Right lobe of liver (tissue), 6 donors: ENCODE data around the gene AP2M1. TPM values are rescaled to one million over a fixed set of nuclear protein-coding genes. Genes with fewer than 3 reads are reported as not detected.

Experiments
- ATAC-seq, 4 donors: fragments of 200-7000 bp; cut with Tn5 transposase; one replicate each; pipeline ENCODE4 v1.9.1; 2020; ENCODE audit warnings: mild to moderate bottlenecking in 4 of 4, moderate library complexity in 4 of 4
- DNase-seq, 3 donors: peaks; one replicate each; pipeline ENCODE4 v3.0.0-alpha.2; 2020
- H3K27ac ChIP-seq, 3 donors: fragments of 200-600 bp; one replicate each; pipeline ENCODE4 v1.8.0; 2022
- H3K27me3 ChIP-seq, 2 donors: fragments of 200-600 bp; one replicate each; pipeline ENCODE4 v1.8.0; 2022
- H3K36me3 ChIP-seq, 4 donors: fragments of 200-600 bp; sonication (generic) in 1 of 4; one replicate each; pipeline versions ENCODE4 v1.5.1 to v1.8.0; 2017 to 2022; ENCODE audit warnings: control low read depth in 1 of 4
- H3K4me1 ChIP-seq, 4 donors: fragments of 200-600 bp; sonication (generic) in 1 of 4; one replicate each; pipeline versions ENCODE4 v1.5.1 to v1.8.0; 2017 to 2022; ENCODE audit warnings: control low read depth in 1 of 4
- H3K4me3 ChIP-seq, 3 donors: fragments of 200-600 bp; one replicate each; pipeline ENCODE4 v1.8.0; 2022
- H3K9me3 ChIP-seq, 4 donors: fragments of 200-600 bp; sonication (generic) in 1 of 4; one replicate each; pipeline versions ENCODE4 v1.5.1 to v1.8.0; 2017 to 2022; ENCODE audit warnings: control low read depth in 1 of 4
- POLR2A ChIP-seq: fragments of 450-650 bp; IDR thresholded peaks from one replicate; pipeline ENCODE4 v1.6.1; 2017; ENCODE audit warnings: antibody characterized with exemption, mild to moderate bottlenecking
- WGBS: methylation state at CpG from one replicate; pipeline ENCODE4 v1.1.6; 2018; ENCODE audit warnings: low coverage, low lambda C conversion rate; ENCODE audit not compliant: insufficient coverage; ENCODE audit errors: missing lambda C conversion rate; 5-methylcytosine and 5-hydroxymethylcytosine counted together
- intact Hi-C, 2 donors: fragments of 100-400 bp; cut with DNase I; formaldehyde crosslinking; loops; one replicate each; pipeline versions ENCODE4 v1.11.2 to v1.14.1; 2022
- total RNA-seq, 6 experiments: library from RNA; depleted of rRNA in 2 of 6; stranded (reverse); fragments of >200 nt in 2 of 6; fragmentation: NEBNext Ultra II Directional in 3 of 6; extraction: Animal tissue kit (Norgen Biotek cat#: 25700) in 3 of 6; gene quantifications; one replicate each; pipeline versions ENCODE4 v1.1.0 to v1.2.4, GENCODE V29; 2016 to 2023
- TF ChIP-seq, protein P1 (sequence below), 4 donors: fragments of 200-600 bp in 3 of 4; fragments of 450-650 bp in 1 of 4; IDR thresholded peaks; one replicate each; pipeline versions ENCODE4 v1.5.1 to v1.8.0; 2016 to 2022; ENCODE audit warnings: antibody characterized with exemption in 4 of 4, mild to moderate bottlenecking in 2 of 4
- donor health status: DM: no; HTN: yes; CAD: no.
- donor health status: DM: no; HTN: no; CAD: no.
- donor health status: DM: no; HTN: no; CAD: no.
- donor health status: DM: no; HTN: yes; CAD: no.
- donor health status: DM: no; HTN: yes; CAD: no.

AP2M1 gene
- total RNA-seq, 6 experiments from 2014 or later: 87.4 to 119 (median 105) TPM

DNA sequence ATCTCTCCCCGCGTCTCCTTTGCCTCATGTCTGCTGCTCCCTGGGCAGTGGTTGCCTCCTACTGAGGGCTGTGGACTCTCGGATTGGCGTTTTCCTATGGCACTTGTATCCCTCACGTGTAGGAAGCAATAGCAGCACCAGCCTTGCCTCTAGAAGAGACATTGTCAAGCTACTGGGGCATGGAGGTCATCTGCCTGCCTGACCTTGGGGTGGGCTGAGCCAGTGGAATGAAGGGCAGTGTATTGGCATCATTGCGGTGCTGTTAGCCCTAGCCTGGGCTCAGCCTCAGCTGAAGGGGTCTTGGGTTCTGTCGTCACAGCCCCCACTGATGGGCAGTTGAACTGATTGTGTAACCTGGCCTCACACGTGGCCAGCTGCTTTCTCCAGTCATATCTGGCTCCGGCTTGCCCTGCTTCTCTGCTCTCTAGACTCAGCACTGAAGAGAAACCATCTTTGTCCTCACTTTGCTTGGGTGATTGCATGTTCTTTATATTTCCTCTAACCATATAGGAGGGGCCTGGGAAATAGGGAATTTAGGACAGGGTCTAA, 19.4 kb downstream of the AP2M1 start:
- TF ChIP-seq, protein P1, sequence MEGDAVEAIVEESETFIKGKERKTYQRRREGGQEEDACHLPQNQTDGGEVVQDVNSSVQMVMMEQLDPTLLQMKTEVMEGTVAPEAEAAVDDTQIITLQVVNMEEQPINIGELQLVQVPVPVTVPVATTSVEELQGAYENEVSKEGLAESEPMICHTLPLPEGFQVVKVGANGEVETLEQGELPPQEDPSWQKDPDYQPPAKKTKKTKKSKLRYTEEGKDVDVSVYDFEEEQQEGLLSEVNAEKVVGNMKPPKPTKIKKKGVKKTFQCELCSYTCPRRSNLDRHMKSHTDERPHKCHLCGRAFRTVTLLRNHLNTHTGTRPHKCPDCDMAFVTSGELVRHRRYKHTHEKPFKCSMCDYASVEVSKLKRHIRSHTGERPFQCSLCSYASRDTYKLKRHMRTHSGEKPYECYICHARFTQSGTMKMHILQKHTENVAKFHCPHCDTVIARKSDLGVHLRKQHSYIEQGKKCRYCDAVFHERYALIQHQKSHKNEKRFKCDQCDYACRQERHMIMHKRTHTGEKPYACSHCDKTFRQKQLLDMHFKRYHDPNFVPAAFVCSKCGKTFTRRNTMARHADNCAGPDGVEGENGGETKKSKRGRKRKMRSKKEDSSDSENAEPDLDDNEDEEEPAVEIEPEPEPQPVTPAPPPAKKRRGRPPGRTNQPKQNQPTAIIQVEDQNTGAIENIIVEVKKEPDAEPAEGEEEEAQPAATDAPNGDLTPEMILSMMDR (IDR thresholded peaks at IDR 0.05): no peak
- no peak for TF ChIP-seq POLR2A
- Histone ChIP-seq H3K27me3 (no peaks in the 10 kb centered on the region), H3K4me1 (no peaks in the 10 kb centered on the region), H3K4me3 (no peak overlapping the region), H3K27ac (no peak overlapping the region), H3K9me3 (no peaks in the 10 kb centered on the region), H3K36me3 (peaks cover 12 to 63% (median 33%) of the 10 kb centered on the region in 4 donors)
- WGBS: 61% methylated on average over 5 of the region's 9 CpGs
- intact Hi-C loops: no loop called here
- DNase-seq (no peak), ATAC-seq (no peak)

DNA sequence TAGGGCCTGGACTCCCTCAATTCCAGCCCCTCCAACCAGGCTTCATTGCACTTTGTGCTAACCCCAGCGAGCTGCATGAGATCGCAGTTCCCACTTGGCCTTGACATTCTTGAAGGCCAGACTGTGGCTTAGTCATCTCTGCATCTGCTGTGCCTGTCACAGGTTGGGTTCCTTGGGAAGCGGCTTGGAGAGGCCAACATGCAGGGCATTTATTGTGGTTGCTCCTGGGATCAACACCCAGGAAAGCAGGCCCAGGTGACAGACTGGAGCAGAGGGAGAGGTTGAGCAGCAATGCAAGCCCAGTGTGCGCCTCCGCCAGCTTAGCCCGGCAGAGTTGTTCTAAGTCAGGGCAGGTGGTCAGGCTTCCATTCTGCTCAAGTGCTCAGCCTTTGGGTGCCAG, 21.9 kb downstream of the AP2M1 start:
- WGBS: 80% methylated on average over 1 of the region's 6 CpGs

DNA sequence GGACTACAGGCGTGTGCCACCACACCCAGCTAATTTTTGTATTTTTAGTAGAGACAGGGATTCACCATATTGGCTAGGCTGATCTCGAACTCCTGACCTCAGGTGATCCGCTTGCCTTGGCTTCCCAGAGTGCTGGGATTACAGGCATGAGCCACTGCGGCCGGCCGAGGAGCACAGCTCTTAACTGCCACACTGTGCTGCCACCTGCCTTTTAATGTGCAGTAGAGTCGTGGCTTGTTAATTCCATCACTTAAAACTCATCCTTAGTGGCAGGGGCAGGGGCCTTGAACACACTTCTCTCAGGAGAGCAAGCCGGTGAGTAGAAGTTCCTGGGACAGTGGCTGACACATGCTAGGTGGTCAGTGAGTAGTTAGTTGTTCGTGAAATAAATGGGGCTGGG, 23.9 kb downstream of the AP2M1 start:
- no peak for DNase-seq
- Histone ChIP-seq H3K4me1 (no peaks in the 10 kb centered on the region), H3K36me3 (peaks cover 0 to 18% (median 4%) of the 10 kb centered on the region in 4 donors), H3K27me3 (no peaks in the 10 kb centered on the region), H3K27ac (no peak overlapping the region), H3K9me3 (no peaks in the 10 kb centered on the region), H3K4me3 (no peak overlapping the region)
- TF ChIP-seq POLR2A: no peak
- TF ChIP-seq, protein P1 (IDR thresholded peaks at IDR 0.05): no peak
- intact Hi-C loops: no loop called here
- peak in 1 of 4 donors; percentile 7 for ATAC-seq
- 78% methylated on average over 6 of the region's 9 CpGs for WGBS

More for the DNA sequence above, 21.9 kb downstream of the AP2M1 start:
- DNase-seq (no peak), ATAC-seq (peak in 1 of 4 donors; percentile 30)
- no peak overlapping the region for H3K27ac ChIP-seq
- intact Hi-C loops: no loop called here
- no peaks in the 10 kb centered on the region for H3K27me3 ChIP-seq
- H3K4me1 ChIP-seq: no peaks in the 10 kb centered on the region
- no peak for TF ChIP-seq POLR2A
- TF ChIP-seq, protein P1 (IDR thresholded peaks at IDR 0.05): no peak
- no peaks in the 10 kb centered on the region for H3K9me3 ChIP-seq
- no peak overlapping the region for H3K4me3 ChIP-seq
- H3K36me3 ChIP-seq: peaks cover 7 to 38% (median 16%) of the 10 kb centered on the region in 4 donors

DNA sequence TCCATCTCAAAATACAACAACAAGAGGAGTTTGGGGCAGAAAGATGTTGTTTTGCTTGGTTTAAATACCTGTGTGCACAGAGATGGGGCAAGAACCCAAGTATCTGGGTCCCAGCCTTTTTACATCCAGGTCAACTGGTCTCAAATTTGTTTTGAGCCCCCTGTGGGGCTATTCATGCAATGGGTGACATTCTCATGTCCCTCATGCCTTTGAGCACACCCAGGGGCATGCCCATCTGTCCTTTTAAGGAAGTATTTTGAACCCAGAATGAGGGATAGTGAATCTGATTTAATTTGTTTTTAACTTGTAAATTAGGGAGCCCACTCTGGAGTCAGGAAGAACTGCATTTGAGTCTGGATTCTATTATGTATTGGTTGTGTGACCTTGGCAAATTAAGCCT, 26.2 kb downstream of the AP2M1 start:
- H3K27ac ChIP-seq: no peak overlapping the region
- intact Hi-C loops: no loop called here
- no peaks in the 10 kb centered on the region for H3K27me3 ChIP-seq
- H3K9me3 ChIP-seq: no peaks in the 10 kb centered on the region
- DNase-seq (no peak), ATAC-seq (no peak)
- TF ChIP-seq POLR2A: no peak
- TF ChIP-seq, protein P1 (IDR thresholded peaks at IDR 0.05): no peak
- H3K4me1 ChIP-seq: no peaks in the 10 kb centered on the region
- no peak overlapping the region for H3K4me3 ChIP-seq
- no peaks in the 10 kb centered on the region for H3K36me3 ChIP-seq

DNA sequence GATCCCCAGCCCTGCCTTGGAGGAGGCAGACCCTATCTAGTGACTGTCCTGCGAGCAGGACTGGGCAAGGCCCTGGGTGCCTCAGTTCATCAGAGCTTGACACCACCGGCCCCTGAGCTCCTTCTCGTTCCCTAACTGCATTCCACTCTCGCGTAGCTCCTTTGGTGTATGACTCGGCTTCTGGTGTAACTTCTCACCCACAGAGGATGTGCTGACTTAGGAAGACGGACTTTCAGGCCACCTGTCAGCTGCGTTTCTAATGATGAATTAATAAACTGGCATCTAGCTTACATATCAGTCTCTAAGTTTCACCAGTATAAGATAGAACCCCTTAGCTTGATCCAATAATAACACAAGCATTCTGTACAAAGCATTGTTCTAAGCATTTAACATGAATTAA, 28.9 kb downstream of the AP2M1 start:
- intact Hi-C loops: no loop called here
- TF ChIP-seq POLR2A: no peak
- TF ChIP-seq, protein P1 (IDR thresholded peaks at IDR 0.05): no peak
- Histone ChIP-seq H3K36me3 (no peaks in the 10 kb centered on the region), H3K4me1 (no peaks in the 10 kb centered on the region), H3K27me3 (no peaks in the 10 kb centered on the region), H3K27ac (no peak overlapping the region), H3K9me3 (no peaks in the 10 kb centered on the region), H3K4me3 (no peak overlapping the region)
- DNase-seq (no peak), ATAC-seq (no peak)
- WGBS: no CpG with 5 or more reads among the region's 8 CpGs
